Adipocyte (in vitro differentiated cells): ENCODE results near the gene TRMT112.

Experiments used
- DNase-seq: peaks from one replicate; pipeline ENCODE4 v3.0.0-alpha.2; 2015; ENCODE audit warnings: low read depth
- H3K27me3 ChIP-seq: replicated peaks from 2 replicates; pipeline ENCODE4 v1.7.0; 2013; ENCODE audit warnings: mild to moderate bottlenecking, low read length, moderate library complexity; ENCODE audit not compliant: control insufficient read depth, insufficient read depth
- H3K36me3 ChIP-seq: 2 replicates; pipeline ENCODE4 v1.7.0; 2013; ENCODE audit warnings: low read length, mild to moderate bottlenecking, moderate library complexity; ENCODE audit not compliant: control insufficient read depth, insufficient read depth, severe bottlenecking
- H3K4me1 ChIP-seq: 2 replicates; pipeline ENCODE4 v1.7.0; 2013; ENCODE audit warnings: mild to moderate bottlenecking, low read length, moderate library complexity; ENCODE audit not compliant: control insufficient read depth, insufficient read depth
- H3K4me3 ChIP-seq: 2 replicates; pipeline ENCODE4 v1.7.0; 2013; ENCODE audit warnings: mild to moderate bottlenecking, low read length, moderate library complexity
- H3K9ac ChIP-seq: 2 replicates; pipeline ENCODE4 v1.7.0; 2013; ENCODE audit warnings: mild to moderate bottlenecking, low read length, moderate library complexity
- H3K9me3 ChIP-seq: 2 replicates; pipeline ENCODE4 v1.7.0; 2013; ENCODE audit warnings: mild to moderate bottlenecking, low read length, moderate library complexity; ENCODE audit not compliant: control insufficient read depth

TRMT112 gene

DNA sequence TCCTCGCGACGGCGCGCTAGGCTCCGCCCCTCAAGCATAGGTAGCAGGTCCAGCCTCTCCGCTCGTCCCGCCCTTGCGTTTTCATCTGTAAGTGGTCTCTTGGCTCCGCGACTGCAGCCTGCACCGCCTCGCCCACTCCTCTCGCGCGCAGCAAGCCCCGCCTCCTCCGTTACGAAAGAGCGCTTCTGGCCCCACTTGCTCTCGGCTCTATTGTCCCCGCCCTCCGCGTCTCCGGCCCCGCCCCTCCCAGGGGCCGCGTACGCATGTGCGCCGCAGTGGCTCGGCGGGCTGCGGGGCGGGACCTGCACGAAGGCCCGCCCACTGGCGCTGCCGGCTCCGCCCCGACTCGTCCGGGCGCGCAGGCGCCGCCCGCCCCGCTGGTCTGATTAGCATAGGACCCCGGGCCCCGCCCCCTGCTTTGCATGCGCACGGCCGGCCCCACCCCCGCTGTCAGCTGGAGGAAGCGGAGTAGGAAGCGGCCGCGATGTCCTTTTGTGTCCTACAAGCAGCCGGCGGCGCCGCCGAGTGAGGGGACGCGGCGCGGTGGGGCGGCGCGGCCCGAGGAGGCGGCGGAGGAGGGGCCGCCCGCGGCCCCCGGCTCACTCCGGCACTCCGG, 12.2 kb downstream of the TRMT112 start, which contains the start of gene ESRRA:
Gene ESRRA (plus strand): TSS at position 450 of the 616 bp plus-strand sequence. CDS start 1,656 bp downstream, outside the sequence.
- Histone ChIP-seq H3K4me1 (peaks cover 20% of the 10 kb centered on the region), H3K9ac (peak within 1 kb of the TSS; percentile 92), H3K27me3 (peaks cover 4% of the 10 kb centered on the region), H3K36me3 (no peaks in the 10 kb centered on the region), H3K9me3 (no peaks in the 10 kb centered on the region), H3K4me3 (peak within 1 kb of the TSS; percentile 93)
- peak; percentile 99 for DNase-seq

DNA sequence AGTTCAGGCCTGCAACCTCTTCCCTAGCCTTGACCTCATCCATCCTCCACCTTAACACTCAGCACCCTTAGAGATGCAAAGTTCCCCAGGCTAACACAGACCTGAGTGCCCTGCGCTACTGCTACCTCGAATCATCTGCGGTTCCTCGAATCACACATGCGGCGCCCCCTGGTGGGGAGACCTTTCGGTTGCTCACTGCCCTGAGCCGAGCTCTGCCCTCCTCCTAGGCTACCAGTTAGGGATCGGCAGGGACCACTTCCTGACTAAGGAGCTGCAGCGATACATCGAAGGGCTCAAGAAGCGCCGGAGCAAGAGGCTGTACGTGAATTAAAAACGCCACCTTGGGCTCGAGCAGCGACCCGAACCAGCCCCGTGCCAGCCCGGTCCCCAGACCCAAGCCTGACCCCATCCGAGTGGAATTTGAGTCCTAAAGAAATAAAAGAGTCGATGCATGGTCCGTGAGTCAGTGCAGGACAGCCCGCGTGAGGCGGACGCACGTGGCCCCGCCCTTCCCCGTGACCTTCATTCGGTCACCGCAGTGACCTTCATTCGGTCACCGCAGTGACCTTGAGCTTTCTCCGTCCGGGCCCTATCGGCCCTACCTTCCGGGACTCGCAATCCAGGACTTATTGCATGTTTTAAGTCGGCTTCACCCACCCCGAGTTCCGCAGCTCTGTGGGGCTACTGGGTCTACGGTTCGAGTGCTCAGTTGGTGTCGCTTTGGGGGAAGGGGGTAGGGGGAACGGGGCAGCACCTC, 12.9 kb downstream of the TRMT112 start:
- H3K9me3 ChIP-seq, result no peaks in the 10 kb centered on the region
- peaks cover 9% of the 10 kb centered on the region for H3K27me3 ChIP-seq
- peak; percentile 96 for DNase-seq
- peak overlapping the region; percentile 84 for H3K9ac ChIP-seq
- no peaks in the 10 kb centered on the region for H3K36me3 ChIP-seq
- H3K4me1 ChIP-seq, result peaks cover 26% of the 10 kb centered on the region
- H3K4me3 ChIP-seq, result peak overlapping the region; percentile 86

- H3K9ac ChIP-seq, result peak overlapping the region; percentile 84
- peaks cover 29% of the 10 kb centered on the region for H3K4me1 ChIP-seq
- H3K27me3 ChIP-seq, result peaks cover 9% of the 10 kb centered on the region
- peak overlapping the region; percentile 86 for H3K4me3 ChIP-seq
- no peaks in the 10 kb centered on the region for H3K36me3 ChIP-seq
- no peaks in the 10 kb centered on the region for H3K9me3 ChIP-seq
- no peak for DNase-seq
These were observed 13.4 kb downstream of the TRMT112 start for GRCh38 chr11:64304032-64304315.

GRCh38 chr11:64303109-64304031, 14.0 kb downstream of the TRMT112 start:
- Histone ChIP-seq H3K27me3 (peaks cover 10% of the 10 kb centered on the region), H3K9ac (no peak overlapping the region), H3K9me3 (no peaks in the 10 kb centered on the region), H3K4me3 (no peak overlapping the region), H3K36me3 (no peaks in the 10 kb centered on the region), H3K4me1 (peaks cover 29% of the 10 kb centered on the region)
- no peak for DNase-seq

DNA sequence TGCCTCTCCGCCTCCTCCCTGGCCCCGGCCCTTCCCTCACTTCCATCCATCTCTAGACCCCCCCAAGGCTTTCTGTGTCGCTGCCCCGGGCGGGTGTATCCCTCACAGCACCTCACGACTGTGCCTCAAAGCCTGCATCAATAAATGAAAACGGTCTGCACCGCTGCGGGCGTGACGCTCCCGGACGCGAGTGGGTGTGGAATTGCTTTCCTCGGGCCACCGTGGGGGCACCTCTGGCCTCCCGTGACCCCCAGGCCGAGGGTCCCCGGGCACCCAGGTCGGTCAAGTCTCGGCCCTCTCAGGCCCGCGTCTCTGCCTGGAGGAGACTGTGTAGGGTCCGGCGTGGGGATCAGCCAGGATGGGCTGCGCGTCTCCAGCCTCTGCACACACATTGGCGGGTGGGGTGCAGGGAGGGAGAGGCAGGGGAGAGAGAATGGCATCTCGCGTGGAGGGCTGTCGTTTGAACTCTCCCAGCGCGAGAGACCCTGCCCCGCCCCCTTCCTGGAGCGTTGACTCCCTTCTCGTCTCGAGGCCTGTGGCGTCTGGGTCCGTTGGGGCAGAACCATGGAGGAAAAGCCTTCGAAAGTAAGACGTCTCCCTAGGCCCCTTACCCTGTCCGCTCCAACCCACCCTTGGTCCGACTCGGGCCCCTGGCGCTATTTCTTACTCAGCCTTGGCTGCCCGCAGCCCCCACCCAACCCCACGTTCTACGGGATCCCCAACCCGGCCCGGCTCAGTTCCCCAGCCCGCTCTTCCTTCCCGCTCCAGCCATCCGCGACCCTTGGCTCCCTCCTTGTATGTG, 17.3 kb downstream of the TRMT112 start, which contains the start of gene CATSPERZ:
Gene CATSPERZ (plus strand): TSS at position 512 of the 802 bp plus-strand sequence. CDS start 53 bp downstream, at position 565.
- no peak for DNase-seq
- Histone ChIP-seq H3K27me3 (peaks cover 36% of the 10 kb centered on the region), H3K9ac (peak within 1 kb of the TSS; percentile 68)

GRCh38 chr11:64298966-64299846, 18.2 kb downstream of the TRMT112 start:
- Histone ChIP-seq H3K4me3 (peak overlapping the region; percentile 61), H3K27me3 (peaks cover 36% of the 10 kb centered on the region)
- peak; percentile 70 for DNase-seq

More for the DNA sequence above, 17.3 kb downstream of the TRMT112 start, which contains the start of gene CATSPERZ:
- H3K9me3 ChIP-seq, result no peaks in the 10 kb centered on the region
- H3K36me3 ChIP-seq, result no peaks in the 10 kb centered on the region
- peaks cover 18% of the 10 kb centered on the region for H3K4me1 ChIP-seq
- H3K4me3 ChIP-seq, result peak within 1 kb of the TSS; percentile 73

GRCh38 chr11:64297699-64298358, 19.5 kb downstream of the TRMT112 start:
- Histone ChIP-seq H3K9ac (no peak overlapping the region), H3K4me1 (peaks cover 15% of the 10 kb centered on the region), H3K36me3 (no peaks in the 10 kb centered on the region), H3K9me3 (no peaks in the 10 kb centered on the region), H3K27me3 (peaks cover 46% of the 10 kb centered on the region), H3K4me3 (no peak overlapping the region)
- no peak for DNase-seq

More at GRCh38 chr11:64298966-64299846, 18.2 kb downstream of the TRMT112 start:
- Histone ChIP-seq H3K9me3 (no peaks in the 10 kb centered on the region), H3K9ac (peak overlapping the region; percentile 66), H3K36me3 (no peaks in the 10 kb centered on the region), H3K4me1 (peaks cover 18% of the 10 kb centered on the region)

- H3K36me3 ChIP-seq, result no peaks in the 10 kb centered on the region
- peaks cover 15% of the 10 kb centered on the region for H3K4me1 ChIP-seq
- H3K9ac ChIP-seq, result no peak overlapping the region
- DNase-seq, result no peak
- H3K4me3 ChIP-seq, result no peak overlapping the region
- no peaks in the 10 kb centered on the region for H3K9me3 ChIP-seq
- peaks cover 51% of the 10 kb centered on the region for H3K27me3 ChIP-seq
These were observed 20.3 kb downstream of the TRMT112 start for GRCh38 chr11:64296830-64297698.

DNA sequence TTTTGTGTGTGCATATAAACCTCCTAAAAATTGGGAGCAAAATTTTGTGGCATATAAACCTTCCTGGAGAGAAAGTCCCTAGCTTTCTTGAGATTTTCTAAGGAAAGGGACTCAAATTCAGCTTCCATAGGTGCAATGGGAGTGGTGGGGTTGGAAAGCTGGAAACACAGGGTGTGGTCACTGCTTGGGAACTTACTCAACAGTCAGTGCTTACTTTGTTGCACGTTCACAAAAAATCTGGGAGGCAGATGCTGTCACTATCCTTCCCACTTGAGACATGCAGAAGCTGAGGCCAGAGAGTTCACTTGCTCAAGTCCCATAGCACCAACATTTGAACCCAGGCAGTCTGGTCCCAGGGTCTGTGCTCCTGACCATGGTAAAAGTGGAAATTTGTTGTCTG, 21.1 kb downstream of the TRMT112 start:
- Histone ChIP-seq H3K4me1 (peaks cover 15% of the 10 kb centered on the region), H3K36me3 (no peaks in the 10 kb centered on the region), H3K9me3 (no peaks in the 10 kb centered on the region), H3K27me3 (peaks cover 51% of the 10 kb centered on the region), H3K9ac (no peak overlapping the region), H3K4me3 (no peak overlapping the region)
- no peak for DNase-seq
